ENCODE data around the gene POU6F2.

DNA sequence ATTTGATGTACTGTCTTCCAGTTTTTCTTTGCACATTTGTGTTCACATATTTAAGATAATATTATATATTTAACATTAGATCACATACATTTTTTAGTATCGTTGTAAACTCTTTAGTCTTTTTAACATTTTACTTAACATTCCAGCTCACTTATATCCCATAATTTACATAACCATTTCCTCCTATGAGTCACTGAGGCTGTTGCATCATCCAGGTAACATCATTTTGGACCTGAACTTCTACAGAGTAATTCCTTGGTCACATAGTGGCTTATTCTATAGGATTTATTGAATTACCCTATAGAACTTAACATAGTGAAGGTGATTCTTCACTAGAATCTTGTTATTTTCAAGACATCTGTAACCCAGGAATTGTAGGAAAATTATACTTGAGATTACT, 194.4 kb downstream of the POU6F2 start:
- TF ChIP-seq, protein P1, sequence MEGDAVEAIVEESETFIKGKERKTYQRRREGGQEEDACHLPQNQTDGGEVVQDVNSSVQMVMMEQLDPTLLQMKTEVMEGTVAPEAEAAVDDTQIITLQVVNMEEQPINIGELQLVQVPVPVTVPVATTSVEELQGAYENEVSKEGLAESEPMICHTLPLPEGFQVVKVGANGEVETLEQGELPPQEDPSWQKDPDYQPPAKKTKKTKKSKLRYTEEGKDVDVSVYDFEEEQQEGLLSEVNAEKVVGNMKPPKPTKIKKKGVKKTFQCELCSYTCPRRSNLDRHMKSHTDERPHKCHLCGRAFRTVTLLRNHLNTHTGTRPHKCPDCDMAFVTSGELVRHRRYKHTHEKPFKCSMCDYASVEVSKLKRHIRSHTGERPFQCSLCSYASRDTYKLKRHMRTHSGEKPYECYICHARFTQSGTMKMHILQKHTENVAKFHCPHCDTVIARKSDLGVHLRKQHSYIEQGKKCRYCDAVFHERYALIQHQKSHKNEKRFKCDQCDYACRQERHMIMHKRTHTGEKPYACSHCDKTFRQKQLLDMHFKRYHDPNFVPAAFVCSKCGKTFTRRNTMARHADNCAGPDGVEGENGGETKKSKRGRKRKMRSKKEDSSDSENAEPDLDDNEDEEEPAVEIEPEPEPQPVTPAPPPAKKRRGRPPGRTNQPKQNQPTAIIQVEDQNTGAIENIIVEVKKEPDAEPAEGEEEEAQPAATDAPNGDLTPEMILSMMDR (IDR thresholded peaks at IDR 0.05; ENCODE audit: low read length): no peak
- TF ChIP-seq EZH2phosphoT487 (IDR thresholded peaks at IDR 0.05; ENCODE audit: low read length) (no peak), EZH2 (optimal IDR thresholded peaks at IDR 0.05; ENCODE audit: low read depth, low read length) (no peak)
